Measurements from ENCODE around the gene DENND4A.

DNA sequence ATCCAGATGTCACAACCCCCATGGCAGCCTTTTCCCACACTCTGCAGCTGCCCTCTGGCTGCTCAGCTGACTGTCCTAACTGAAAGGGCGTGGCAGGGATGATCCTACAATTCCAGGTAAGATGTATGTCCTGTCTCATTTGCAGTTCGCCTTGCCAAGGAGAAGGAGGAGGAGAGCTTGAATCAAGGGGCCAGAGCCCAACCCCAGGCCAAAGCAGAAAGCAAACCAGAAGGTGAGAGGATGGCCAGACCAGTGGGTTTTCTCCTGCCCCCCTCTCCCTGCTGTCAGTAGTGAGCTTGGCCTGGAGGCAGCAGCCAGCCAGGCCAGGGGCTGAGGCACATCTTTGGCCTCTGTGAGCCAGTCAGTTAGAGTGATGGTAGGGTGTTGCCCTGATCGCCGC, 147.8 kb downstream of the DENND4A start:
- TF ChIP-seq CTCF (IDR thresholded peaks at IDR 0.05), result no peak
- TF ChIP-seq POLR2A (IDR thresholded peaks at IDR 0.05), result no peak
